MCF 10A (cell line): Measurements from ENCODE around the gene PDGFC. TPM values are rescaled to one million over a fixed set of nuclear protein-coding genes. Genes with fewer than 3 reads are reported as not detected.

Source experiments
- BruUV-seq: library from RNA; stranded (reverse); fragments of 400-500 nt; replicated peaks from 2 replicates; lab custom pipeline; 2021; lab: Mats Ljungman, UMichigan
- CTCF ChIA-PET: fragments of 300-600 bp; sonication (Branson Sonifier 250); formaldehyde crosslinking; extraction: SDS; loops from one replicate; lab custom pipeline; 2021; ENCODE audit warnings: antibody characterized with exemption, inconsistent platforms; lab: Yijun Ruan, JAX
- POLR2A ChIA-PET: fragments of 300-600, 350-650 bp; sonication (Branson Sonifier 250); formaldehyde crosslinking; extraction: SDS; loops from one replicate; lab custom pipeline; 2020; ENCODE audit warnings: antibody characterized with exemption, inconsistent platforms; lab: Yijun Ruan, JAX
- DNase-seq: peaks from one replicate; pipeline ENCODE4 v3.0.0-alpha.2; 2018; ENCODE audit not compliant: unreplicated experiment
- H3K27ac Mint-ChIP-seq: one replicate; pipeline ENCODE4 v1.8.0; 2022; ENCODE audit warnings: mild to moderate bottlenecking, low read depth, mixed read lengths; ENCODE audit not compliant: unreplicated experiment
- H3K27me3 Mint-ChIP-seq: one replicate; pipeline ENCODE4 v1.8.0; 2022; ENCODE audit warnings: mixed read lengths; ENCODE audit not compliant: insufficient read depth, unreplicated experiment
- H3K36me3 Mint-ChIP-seq: one replicate; pipeline ENCODE4 v1.8.0; 2022; ENCODE audit warnings: mild to moderate bottlenecking, moderate library complexity, mixed read lengths; ENCODE audit not compliant: insufficient read depth, unreplicated experiment
- H3K4me1 Mint-ChIP-seq: one replicate; pipeline ENCODE4 v1.8.0; 2022; ENCODE audit warnings: mixed read lengths; ENCODE audit not compliant: insufficient read depth, unreplicated experiment
- H3K4me3 Mint-ChIP-seq: one replicate; pipeline ENCODE4 v1.8.0; 2022; ENCODE audit warnings: mild to moderate bottlenecking, moderate library complexity, mixed read lengths; ENCODE audit not compliant: unreplicated experiment
- H3K9me3 Mint-ChIP-seq: one replicate; pipeline ENCODE4 v1.8.0; 2022; ENCODE audit warnings: mixed read lengths; ENCODE audit not compliant: unreplicated experiment
- CTCF ChIP-seq: fragments of 200-600 bp; IDR thresholded peaks from one replicate; pipeline ENCODE4 v1.8.0; 2022; ENCODE audit warnings: antibody characterized with exemption, mild to moderate bottlenecking; ENCODE audit not compliant: unreplicated experiment
- intact Hi-C: fragments of 100-400 bp; cut with micrococcal nuclease; formaldehyde crosslinking; loops from 2 replicates; pipeline ENCODE4 v1.14.1; 2022
- total RNA-seq: library from RNA; stranded (reverse); gene quantifications from 2 replicates; pipeline ENCODE4 v1.2.3, GENCODE V29; 2022

Gene PDGFC
- total RNA-seq, 1 experiment from 2014 or later, result 74.8 TPM

DNA sequence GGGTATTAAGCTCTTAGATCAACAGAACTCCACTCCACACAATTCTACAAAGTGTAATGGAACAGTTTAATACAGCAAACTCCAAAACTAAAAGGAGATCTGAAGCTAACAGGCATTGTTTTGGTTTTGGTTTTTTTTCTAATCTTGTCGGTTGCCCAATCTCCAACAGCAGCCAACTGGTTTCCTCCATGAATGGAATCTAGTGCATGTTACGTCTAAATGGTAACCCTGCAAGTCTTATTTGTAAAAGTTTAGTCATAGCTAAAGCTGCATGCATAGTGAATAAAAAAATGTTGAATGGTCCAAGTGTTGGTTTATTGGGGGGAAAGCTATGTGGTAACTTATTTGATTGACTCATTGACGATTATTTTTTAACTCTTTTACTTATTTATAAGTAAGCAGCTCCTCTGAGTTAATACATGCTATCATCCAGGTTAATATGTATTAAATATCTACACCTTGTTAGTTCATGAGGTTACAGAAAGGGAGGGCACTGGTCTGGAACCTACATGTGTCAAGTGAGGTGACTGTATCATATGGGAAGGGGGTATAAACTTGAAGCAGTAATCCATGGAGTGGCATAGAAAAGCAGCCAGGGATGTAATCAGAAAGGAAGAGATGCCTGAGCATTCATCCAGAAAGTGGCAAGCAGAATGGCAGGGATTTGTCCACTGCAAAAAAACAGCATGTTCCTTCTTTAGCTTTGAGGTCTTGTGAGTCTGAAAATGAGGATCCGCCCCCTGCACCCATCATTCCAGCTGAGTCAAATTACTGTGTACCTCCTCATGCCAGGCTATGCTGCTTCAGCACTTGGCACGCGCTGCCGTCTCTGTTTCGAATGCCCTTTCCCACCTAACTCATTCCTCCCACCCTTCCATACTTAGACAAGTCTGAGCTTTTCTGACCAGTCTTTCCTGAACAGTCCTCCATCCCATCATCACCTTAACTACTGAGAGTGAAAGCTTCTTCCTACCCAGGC is 81.7 kb downstream of the PDGFC start:
- Mint-ChIP-seq H3K27ac (peak overlapping the region; percentile 72), H3K9me3 (no peaks in the 10 kb centered on the region), H3K27me3 (no peaks in the 10 kb centered on the region), H3K4me3 (peak overlapping the region; percentile 2), H3K4me1 (peaks cover 32% of the 10 kb centered on the region), H3K36me3 (no peaks in the 10 kb centered on the region)
- intact Hi-C loops, result loop anchor here (2.0 kb wide), 4 partner anchors 59 to 115 kb away; no protein-coding TSS in a partner anchor
- no TSS peak for BruUV-seq
- no peak for TF ChIP-seq CTCF
- ChIA-PET CTCF (interaction anchor here (0.6 to 1.2 kb wide), 6 partner anchors 9 to 156 kb away, joined by 3 to 5 read pairs (median 3); no protein-coding TSS in a partner anchor), POLR2A (interaction anchor here (0.7 to 2.6 kb wide), 17 partner anchors 8 to 937 kb away, joined by 3 to 14 read pairs (median 4); partner anchors contain the start of gene CTSO)
- DNase-seq, result peak; percentile 71

- Mint-ChIP-seq H3K4me3 (peak overlapping the region; percentile 10), H3K27ac (peak overlapping the region; percentile 72), H3K27me3 (no peaks in the 10 kb centered on the region), H3K9me3 (no peaks in the 10 kb centered on the region), H3K36me3 (no peaks in the 10 kb centered on the region), H3K4me1 (peaks cover 31% of the 10 kb centered on the region)
- peak; percentile 80 for DNase-seq
- BruUV-seq, result no TSS peak
- ChIA-PET CTCF (interaction anchor here (1.1 to 1.2 kb wide), 2 partner anchors 76 to 157 kb away, joined by 3 to 5 read pairs; no protein-coding TSS in a partner anchor), POLR2A (interaction anchor here (0.6 to 2.6 kb wide), 8 partner anchors 13 to 120 kb away, joined by 3 to 14 read pairs (median 4); no protein-coding TSS in a partner anchor)
- intact Hi-C loops, result loop anchor here (2.0 kb wide), 4 partner anchors 58 to 114 kb away; no protein-coding TSS in a partner anchor
- no peak for TF ChIP-seq CTCF
Observed at GRCh38 chr4:156888762-156889161, 82.8 kb downstream of the PDGFC start.

DNA sequence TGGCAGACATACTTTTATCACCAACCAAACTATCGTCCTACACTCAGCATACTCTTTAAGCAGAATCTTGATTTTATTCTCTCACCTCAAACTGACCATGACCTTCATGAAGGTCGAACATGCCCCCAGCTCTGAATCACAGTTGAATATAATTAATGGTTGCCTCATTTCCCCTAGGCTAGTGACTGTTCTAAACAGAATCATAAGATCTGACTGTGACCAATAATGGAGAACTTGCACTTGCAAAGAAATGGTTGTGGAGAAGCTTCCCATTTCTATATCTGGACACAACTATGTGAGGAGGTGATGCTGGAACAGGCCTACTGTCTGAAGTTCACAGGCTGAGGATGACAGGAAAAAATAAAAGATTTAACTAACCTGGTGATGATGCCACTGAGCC is 85.1 kb downstream of the PDGFC start:
- ChIA-PET POLR2A (interaction anchor here (0.7 to 1.6 kb wide), 6 partner anchors 10 to 410 kb away, joined by 3 to 6 read pairs (median 4); no protein-coding TSS in a partner anchor), CTCF (no interaction called here)
- Mint-ChIP-seq H3K27ac (no peak overlapping the region), H3K27me3 (no peaks in the 10 kb centered on the region), H3K4me1 (peaks cover 29% of the 10 kb centered on the region), H3K36me3 (peaks cover 1% of the 10 kb centered on the region), H3K9me3 (no peaks in the 10 kb centered on the region), H3K4me3 (no peak overlapping the region)
- no TSS peak for BruUV-seq
- no peak for DNase-seq
- no peak for TF ChIP-seq CTCF
- intact Hi-C loops, result no loop called here

DNA sequence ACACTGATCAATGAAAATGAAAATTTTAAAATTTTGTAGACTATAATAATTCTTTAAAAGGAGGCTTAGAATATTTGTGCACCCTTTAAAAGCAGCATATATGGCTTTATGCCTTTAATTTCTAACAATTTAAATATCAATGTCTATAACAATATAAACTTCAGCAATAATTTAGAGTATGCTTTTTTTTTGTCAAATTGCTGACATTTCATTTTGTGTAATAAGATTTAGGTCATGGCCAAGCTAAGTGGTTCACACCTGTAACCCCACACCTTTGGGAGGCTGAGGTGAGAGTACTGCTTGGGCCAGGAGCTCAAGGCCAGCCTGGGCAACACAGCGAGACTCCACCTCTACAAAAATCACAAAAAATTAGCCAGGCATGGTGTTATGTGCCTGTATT is 86.2 kb downstream of the PDGFC start:
- H3K4me3 Mint-ChIP-seq, result no peak overlapping the region
- no peaks in the 10 kb centered on the region for H3K9me3 Mint-ChIP-seq
- no peak for TF ChIP-seq CTCF
- intact Hi-C loops, result no loop called here
- no peaks in the 10 kb centered on the region for H3K27me3 Mint-ChIP-seq
- POLR2A ChIA-PET, result interaction anchor here (0.8 to 1.6 kb wide), 3 partner anchors 9 to 65 kb away, joined by 3 to 4 read pairs (median 3); no protein-coding TSS in a partner anchor
- CTCF ChIA-PET, result no interaction called here
- BruUV-seq, result no TSS peak
- H3K27ac Mint-ChIP-seq, result no peak overlapping the region
- H3K36me3 Mint-ChIP-seq, result peaks cover 5% of the 10 kb centered on the region
- peaks cover 26% of the 10 kb centered on the region for H3K4me1 Mint-ChIP-seq
- no peak for DNase-seq
